Left lung (tissue), 10 donors: ENCODE measurements around the gene ATP9A. TPM values are rescaled to one million over a fixed set of nuclear protein-coding genes. Genes with fewer than 3 reads are reported as not detected.

Experiments
- ATAC-seq: fragments of 200-7000 bp; cut with Tn5 transposase; one replicate; pipeline ENCODE4 v1.9.1; 2020; ENCODE audit warnings: moderate library complexity
- DNase-seq, 4 donors: peaks; one replicate each; pipeline ENCODE4 v3.0.0-alpha.2; 2013 to 2020
- H3K27ac ChIP-seq, 2 donors: fragments of 200-600 bp; sonication (generic) in 1 of 2; one replicate each; pipeline versions ENCODE4 v1.5.0 to v1.8.0; 2020 to 2021
- H3K27me3 ChIP-seq, 2 donors: fragments of 200-600 bp; sonication (generic) in 1 of 2; one replicate each; pipeline versions ENCODE4 v1.5.0 to v1.8.0; 2020 to 2021
- H3K36me3 ChIP-seq, 2 donors: fragments of 200-600 bp; sonication (generic) in 1 of 2; one replicate each; pipeline versions ENCODE4 v1.5.0 to v1.8.0; 2020 to 2021
- H3K4me1 ChIP-seq, 2 donors: fragments of 200-600 bp; one replicate each; pipeline ENCODE4 v1.8.0; 2021
- H3K4me3 ChIP-seq, 2 donors: fragments of 200-600 bp; sonication (generic) in 1 of 2; one replicate each; pipeline versions ENCODE4 v1.5.0 to v1.8.0; 2020 to 2021; ENCODE audit warnings: mild to moderate bottlenecking in 1 of 2
- H3K9me3 ChIP-seq, 2 donors: fragments of 200-600 bp; sonication (generic) in 1 of 2; one replicate each; pipeline versions ENCODE4 v1.5.0 to v1.8.0; 2020 to 2021
- intact Hi-C, 2 donors: fragments of 100-400 bp; cut with DNase I; formaldehyde crosslinking; loops; one replicate each; pipeline versions ENCODE4 v1.11.2 to v1.14.2; 2022
- polyA plus RNA-seq, 6 donors: library from polyadenylated mRNA; unstranded; fragments of 120-200 nt; gene quantifications; one replicate each; pipeline ENCODE4 v1.2.1, GENCODE V29; 2013; ENCODE audit not compliant: insufficient read length in 6 of 6
- total RNA-seq, 2 donors: library from RNA; stranded (reverse); fragmentation: NEBNext Ultra II Directional; extraction: Animal tissue kit (Norgen Biotek cat#: 25700); gene quantifications; one replicate each; pipeline ENCODE4 v1.2.1, GENCODE V29; 2021
- TF ChIP-seq, protein P1 (sequence below), 2 donors: fragments of 200-600 bp; sonication (generic) in 1 of 2; IDR thresholded peaks; one replicate each; pipeline versions ENCODE4 v1.5.0 to v1.8.0; 2021; ENCODE audit warnings: antibody characterized with exemption in 2 of 2
- donor health status: DM: no; HTN: yes; CAD: no.
- donor health status: DM: no; HTN: no; CAD: no.

ATP9A gene
- total and polyA plus RNA-seq, 8 donors = 15.3 to 59.7 (median 50.4) TPM

DNA sequence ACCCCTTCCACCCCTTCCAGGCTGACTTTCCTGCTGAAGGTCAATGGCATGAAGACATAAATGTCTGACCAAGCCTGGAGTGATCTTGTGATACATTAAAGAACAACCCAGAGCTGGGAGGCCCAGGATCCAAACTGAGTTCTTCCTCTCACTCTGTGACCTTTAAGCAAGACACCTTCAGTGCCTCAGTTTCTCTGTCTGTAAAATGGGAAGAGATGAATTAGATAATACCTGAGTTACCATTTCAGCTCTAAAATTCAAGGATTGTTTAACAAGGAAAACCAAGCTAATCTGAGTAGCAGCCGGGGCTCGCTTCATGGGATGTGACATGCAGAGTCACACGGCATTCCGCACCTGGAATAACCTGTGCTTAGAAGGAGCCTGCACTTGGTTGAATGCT lies 218.7 kb downstream of the ATP9A start:
- DNase-seq (no peak), ATAC-seq (no peak)
- TF ChIP-seq, protein P1, sequence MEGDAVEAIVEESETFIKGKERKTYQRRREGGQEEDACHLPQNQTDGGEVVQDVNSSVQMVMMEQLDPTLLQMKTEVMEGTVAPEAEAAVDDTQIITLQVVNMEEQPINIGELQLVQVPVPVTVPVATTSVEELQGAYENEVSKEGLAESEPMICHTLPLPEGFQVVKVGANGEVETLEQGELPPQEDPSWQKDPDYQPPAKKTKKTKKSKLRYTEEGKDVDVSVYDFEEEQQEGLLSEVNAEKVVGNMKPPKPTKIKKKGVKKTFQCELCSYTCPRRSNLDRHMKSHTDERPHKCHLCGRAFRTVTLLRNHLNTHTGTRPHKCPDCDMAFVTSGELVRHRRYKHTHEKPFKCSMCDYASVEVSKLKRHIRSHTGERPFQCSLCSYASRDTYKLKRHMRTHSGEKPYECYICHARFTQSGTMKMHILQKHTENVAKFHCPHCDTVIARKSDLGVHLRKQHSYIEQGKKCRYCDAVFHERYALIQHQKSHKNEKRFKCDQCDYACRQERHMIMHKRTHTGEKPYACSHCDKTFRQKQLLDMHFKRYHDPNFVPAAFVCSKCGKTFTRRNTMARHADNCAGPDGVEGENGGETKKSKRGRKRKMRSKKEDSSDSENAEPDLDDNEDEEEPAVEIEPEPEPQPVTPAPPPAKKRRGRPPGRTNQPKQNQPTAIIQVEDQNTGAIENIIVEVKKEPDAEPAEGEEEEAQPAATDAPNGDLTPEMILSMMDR (IDR thresholded peaks at IDR 0.05) = no peak
- H3K36me3 ChIP-seq = no peaks in the 10 kb centered on the region
- no peaks in the 10 kb centered on the region for H3K9me3 ChIP-seq
- no peak overlapping the region for H3K4me3 ChIP-seq
- H3K4me1 ChIP-seq = no peaks in the 10 kb centered on the region
- H3K27me3 ChIP-seq = peaks cover 0 to 5% of the 10 kb centered on the region in 2 donors
- H3K27ac ChIP-seq = no peak overlapping the region
- intact Hi-C loops = no loop called here

DNA sequence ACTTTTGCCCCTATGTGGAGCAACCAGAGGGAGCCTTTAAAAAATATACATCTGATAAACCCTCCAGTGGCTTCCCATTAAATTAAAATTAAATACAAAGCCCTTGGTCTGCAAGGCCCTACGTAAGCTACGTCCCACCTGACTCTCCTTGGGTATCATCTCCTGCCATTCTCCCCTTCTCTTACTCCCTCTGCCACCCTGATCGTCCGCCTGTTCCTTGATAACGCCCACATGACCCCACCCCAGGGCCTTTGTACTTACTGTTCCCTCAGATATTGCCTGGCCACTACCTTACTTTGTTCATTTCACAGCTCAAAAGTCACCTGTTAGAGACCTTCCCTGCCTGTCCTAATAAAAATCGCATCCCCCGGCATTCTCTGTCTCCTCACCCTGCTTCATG lies 220.2 kb downstream of the ATP9A start:
- DNase-seq (no peak), ATAC-seq (no peak)
- Histone ChIP-seq H3K36me3 (no peaks in the 10 kb centered on the region), H3K9me3 (no peaks in the 10 kb centered on the region), H3K27me3 (peaks cover 0 to 20% of the 10 kb centered on the region in 2 donors), H3K27ac (no peak overlapping the region), H3K4me1 (peaks cover 0 to 5% of the 10 kb centered on the region in 2 donors), H3K4me3 (no peak overlapping the region)
- intact Hi-C loops = no loop called here
- TF ChIP-seq, protein P1 (IDR thresholded peaks at IDR 0.05) = no peak

Other genes with a start within 250 kb of the ATP9A start
- gene NFATC2, start 225.7 kb downstream of the ATP9A start, total RNA-seq = 1 to 10 TPM; 5.3 to 6.9 TPM
- gene NFATC2, start 225.7 kb downstream of the ATP9A start, polyA plus RNA-seq = 10 to 100 TPM in 1 of 6 donors, 1 to 10 TPM in 5; 7.5 to 12.3 (median 9.2) TPM
- gene SALL4, start 34.1 kb upstream of the ATP9A start, total RNA-seq = under 1 TPM; 0.24 to 0.64 TPM
- gene SALL4, start 34.1 kb upstream of the ATP9A start, polyA plus RNA-seq = 10 to 100 TPM; 17.7 to 24.6 (median 22.3) TPM